Upper lobe of left lung (tissue), 6 donors: ENCODE measurements around the gene PLEKHB2. TPM values are rescaled to one million over a fixed set of nuclear protein-coding genes. Genes with fewer than 3 reads are reported as not detected.
A peak's percentile ranks its signal among the peaks of the same experiment; 100 is the strongest.
"Not testable (repeated sequence)": the region's sequence is repeated elsewhere in the genome, so short reads cannot be mapped to it uniquely, and the experiment has no call there.

Experiments
- ATAC-seq, 2 donors: fragments of 200-7000 bp; cut with Tn5 transposase; one replicate each; pipeline ENCODE4 v1.9.1; 2022; ENCODE audit warnings: mild to moderate bottlenecking in 2 of 2, moderate library complexity in 2 of 2; ENCODE audit not compliant: low FRiP score in 2 of 2
- DNase-seq, 2 donors: peaks; one replicate each; pipeline ENCODE4 v3.0.0-alpha.2; 2019 to 2020
- H3K27ac ChIP-seq, 4 donors: fragments of 200-600 bp; sonication (generic); one replicate each; pipeline ENCODE4 v1.5.1; 2016 to 2019
- H3K27me3 ChIP-seq, 4 donors: fragments of 200-600 bp; sonication (generic); one replicate each; pipeline ENCODE4 v1.5.1; 2017 to 2019
- H3K36me3 ChIP-seq, 4 donors: fragments of 200-600 bp; sonication (generic); one replicate each; pipeline ENCODE4 v1.5.1; 2016 to 2019
- H3K4me1 ChIP-seq, 4 donors: fragments of 200-600 bp; sonication (generic); one replicate each; pipeline ENCODE4 v1.5.1; 2018 to 2019
- H3K4me3 ChIP-seq, 4 donors: fragments of 200-600 bp; sonication (generic); one replicate each; pipeline ENCODE4 v1.5.1; 2017 to 2019; ENCODE audit warnings: mild to moderate bottlenecking in 2 of 4, moderate library complexity in 1 of 4
- H3K9me3 ChIP-seq, 4 donors: fragments of 200-600 bp; sonication (generic); one replicate each; pipeline ENCODE4 v1.5.1; 2018 to 2019
- CTCF ChIP-seq, 6 experiments: fragments of 450-650 bp in 4 of 6; fragments of 200-600 bp in 2 of 6; sonication (generic) in 2 of 6; IDR thresholded peaks; one replicate each; pipeline ENCODE4 v1.5.1; 2016 to 2019; ENCODE audit warnings: antibody characterized with exemption in 6 of 6
- EP300 ChIP-seq, 4 donors: sonication (generic); formaldehyde crosslinking; IDR thresholded peaks; one replicate each; pipeline ENCODE4 v1.5.1; 2017; ENCODE audit warnings: antibody characterized with exemption in 4 of 4, control low read depth in 2 of 4
- POLR2A ChIP-seq, 4 donors: fragments of 450-650 bp; IDR thresholded peaks; one replicate each; pipeline ENCODE4 v1.5.1; 2016 to 2017; ENCODE audit warnings: antibody characterized with exemption in 4 of 4, mild to moderate bottlenecking in 2 of 4
- POLR2AphosphoS5 ChIP-seq, 2 donors: sonication (generic); formaldehyde crosslinking; IDR thresholded peaks; one replicate each; pipeline ENCODE4 v1.5.1; 2017; ENCODE audit warnings: antibody characterized with exemption in 2 of 2
- WGBS, 2 donors: methylation state at CpG; one replicate each; pipeline ENCODE4 v1.1.5; 2017 to 2018; 5-methylcytosine and 5-hydroxymethylcytosine counted together
- total RNA-seq, 6 donors: library from RNA; depleted of rRNA in 4 of 6; stranded (reverse); fragments of >200 nt in 4 of 6; gene quantifications; one replicate each; pipeline versions ENCODE4 v1.1.0 to v1.2.1, GENCODE V29; 2016 to 2021
- donor health status: DM: no; HTN: no; CAD: no; lungs with moderate emphysema.
- donor health status: DM: no; HTN: yes; CAD: no; lungs with severe emphysema.

The PLEKHB2 gene
- total RNA-seq, 6 donors from 2014 or later = 63.9 to 167 (median 87.4) TPM

- ATAC-seq (peak; percentile 84 to 87), DNase-seq (peak; percentile 46 to 66)
- WGBS, 2 donors = 38 to 43% methylated on average over 9 to 10 of the region's 10 CpGs
- peaks cover 0 to 20% (median 14%) of the 10 kb centered on the region in 4 donors for H3K36me3 ChIP-seq
- H3K27me3 ChIP-seq = no peaks in the 10 kb centered on the region
- peak; percentile 77 to 92 (median 82) for TF ChIP-seq CTCF (IDR thresholded peaks at IDR 0.05)
- no peak for TF ChIP-seq EP300 (IDR thresholded peaks at IDR 0.05)
- no peak for TF ChIP-seq POLR2AphosphoS5 (IDR thresholded peaks at IDR 0.05)
- H3K9me3 ChIP-seq = no peaks in the 10 kb centered on the region
- H3K27ac ChIP-seq = no peak overlapping the region
- no peak overlapping the region for H3K4me3 ChIP-seq
- H3K4me1 ChIP-seq = peaks cover 0 to 6% (median 2%) of the 10 kb centered on the region in 4 donors
Observed at GRCh38 chr2:131154071-131154531, 49.0 kb downstream of the PLEKHB2 start.

- ATAC-seq (no peak), DNase-seq (peak in 1 of 2 donors; percentile 82)
- H3K27ac ChIP-seq = no peak overlapping the region
- no peak overlapping the region for H3K4me3 ChIP-seq
- peaks cover 0 to 14% (median 13%) of the 10 kb centered on the region in 4 donors for H3K36me3 ChIP-seq
- TF ChIP-seq POLR2A (IDR thresholded peaks at IDR 0.05) = no peak
- TF ChIP-seq POLR2AphosphoS5 (IDR thresholded peaks at IDR 0.05) = no peak
- TF ChIP-seq CTCF (IDR thresholded peaks at IDR 0.05) = no peak
- no peak for TF ChIP-seq EP300 (IDR thresholded peaks at IDR 0.05)
- H3K9me3 ChIP-seq = no peaks in the 10 kb centered on the region
- no peaks in the 10 kb centered on the region for H3K27me3 ChIP-seq
- peaks cover 0 to 6% (median 2%) of the 10 kb centered on the region in 4 donors for H3K4me1 ChIP-seq
- 87 to 90% methylated on average over 7 to 23 of the region's 23 CpGs for WGBS, 2 donors
Observed at GRCh38 chr2:131154647-131155046, 49.5 kb downstream of the PLEKHB2 start.

GRCh38 chr2:131155208-131155855, 50.2 kb downstream of the PLEKHB2 start:
- WGBS, 2 donors = 95% methylated on average over 40 to 46 of the region's 46 CpGs
- peak in 1 of 2 donors; percentile 80 for DNase-seq
- H3K36me3 ChIP-seq = peaks cover 0 to 9% (median 8%) of the 10 kb centered on the region in 4 donors
- peaks cover 0 to 6% (median 2%) of the 10 kb centered on the region in 4 donors for H3K4me1 ChIP-seq
- H3K4me3 ChIP-seq = no peak overlapping the region
- H3K9me3 ChIP-seq = no peaks in the 10 kb centered on the region
- no peak for ATAC-seq
- TF ChIP-seq POLR2A (IDR thresholded peaks at IDR 0.05) = no peak
- TF ChIP-seq POLR2AphosphoS5 (IDR thresholded peaks at IDR 0.05) = no peak
- no peak for TF ChIP-seq EP300 (IDR thresholded peaks at IDR 0.05)
- TF ChIP-seq CTCF (IDR thresholded peaks at IDR 0.05) = no peak
- no peak overlapping the region for H3K27ac ChIP-seq
- H3K27me3 ChIP-seq = no peaks in the 10 kb centered on the region

- Histone ChIP-seq H3K27ac (no peak overlapping the region), H3K4me3 (no peak overlapping the region), H3K36me3 (no peaks in the 10 kb centered on the region), H3K27me3 (no peaks in the 10 kb centered on the region), H3K9me3 (no peaks in the 10 kb centered on the region), H3K4me1 (peaks cover 0 to 6% (median 2%) of the 10 kb centered on the region in 4 donors)
- WGBS, 2 donors = 58 to 79% methylated on average over 6 to 11 of the region's 12 CpGs
- ATAC-seq (no peak), DNase-seq (peak in 1 of 2 donors; percentile 61)
- TF ChIP-seq EP300 (IDR thresholded peaks at IDR 0.05) = no peak
- TF ChIP-seq POLR2AphosphoS5 (IDR thresholded peaks at IDR 0.05) = no peak
- TF ChIP-seq CTCF (IDR thresholded peaks at IDR 0.05) = no peak
- no peak for TF ChIP-seq POLR2A (IDR thresholded peaks at IDR 0.05)
Observed at GRCh38 chr2:131156452-131157149, 51.5 kb downstream of the PLEKHB2 start.

- H3K27me3 ChIP-seq, DNase-seq, H3K9me3 ChIP-seq, H3K4me1 ChIP-seq, H3K36me3 ChIP-seq, H3K27ac ChIP-seq, ATAC-seq, H3K4me3 ChIP-seq: not testable (repeated sequence)
- 94 to 96% methylated on average over 5 of the region's 5 CpGs for WGBS, 2 donors
Observed at GRCh38 chr2:131165562-131165961, 60.4 kb downstream of the PLEKHB2 start.
